HepG2 (cell line): Measurements from ENCODE around the gene PRKCZ. TPM values are rescaled to one million over a fixed set of nuclear protein-coding genes. Genes with fewer than 3 reads are reported as not detected.

ENCODE experiments used
- AHDC1 ChIP-seq: sonication (generic); formaldehyde crosslinking; IDR thresholded peaks from 2 replicates; pipeline ENCODE4 v1.5.1; 2020; ENCODE audit warnings: mild to moderate bottlenecking, missing genetic modification reagents, borderline replicate concordance
- AKAP8 ChIP-seq: sonication (generic); formaldehyde crosslinking; IDR thresholded peaks from 2 replicates; pipeline ENCODE4 v1.5.1; 2020; ENCODE audit warnings: mild to moderate bottlenecking, missing genetic modification reagents
- DPF2 ChIP-seq: sonication (generic); formaldehyde crosslinking; IDR thresholded peaks from 2 replicates; pipeline ENCODE4 v1.4.0; 2020; ENCODE audit warnings: mild to moderate bottlenecking, low read depth, missing genetic modification reagents, borderline replicate concordance
- EHMT2 ChIP-seq: fragments of 200-600 bp; sonication (generic); IDR thresholded peaks from 2 replicates; pipeline ENCODE4 v1.7.0; 2017; ENCODE audit warnings: antibody characterized with exemption, low read depth, low read length, borderline replicate concordance
- GRHL1 ChIP-seq: sonication (generic); formaldehyde crosslinking; conservative IDR thresholded peaks from 2 replicates; pipeline ENCODE4 v1.8.0; 2022; ENCODE audit warnings: missing genetic modification reagents
- HOXD1 ChIP-seq: sonication (generic); formaldehyde crosslinking; IDR thresholded peaks from 2 replicates; pipeline ENCODE4 v1.5.0; 2020; ENCODE audit warnings: missing genetic modification reagents
- IKZF1 ChIP-seq: fragments of 450-650 bp; IDR thresholded peaks from 2 replicates; pipeline ENCODE4 v1.7.1; 2016
- NFYB ChIP-seq: sonication (generic); formaldehyde crosslinking; IDR thresholded peaks from 2 replicates; pipeline ENCODE4 v1.4.0; 2020; ENCODE audit warnings: missing genetic modification reagents
- PRDM10 ChIP-seq: sonication (generic); formaldehyde crosslinking; IDR thresholded peaks from 2 replicates; pipeline ENCODE4 v1.4.0; 2020; ENCODE audit warnings: low read depth, missing genetic modification reagents
- PTBP1 ChIP-seq: fragments of 200-400 bp; formaldehyde crosslinking; IDR thresholded peaks from 2 replicates; pipeline ENCODE4 v1.6.1; 2018; ENCODE audit warnings: low read length, low read depth; ENCODE audit not compliant: poor library complexity, severe bottlenecking
- SKI ChIP-seq: fragments of 450-650 bp; IDR thresholded peaks from one replicate; pipeline ENCODE4 v1.6.1; 2018; ENCODE audit warnings: mild to moderate bottlenecking; ENCODE audit not compliant: partially characterized antibody
- TAF1 ChIP-seq: sonication (generic); formaldehyde crosslinking; IDR thresholded peaks from 2 replicates; pipeline ENCODE4 v1.4.0; 2020; ENCODE audit warnings: missing genetic modification reagents
- TOPORS ChIP-seq: sonication (generic); formaldehyde crosslinking; IDR thresholded peaks from 2 replicates; pipeline ENCODE4 v1.8.0; 2023; ENCODE audit warnings: mild to moderate bottlenecking, missing genetic modification reagents
- YEATS4 ChIP-seq: sonication (generic); formaldehyde crosslinking; IDR thresholded peaks from 2 replicates; pipeline ENCODE4 v1.4.0; 2020; ENCODE audit warnings: missing genetic modification reagents, borderline replicate concordance
- ZNF777 ChIP-seq: sonication (generic); formaldehyde crosslinking; IDR thresholded peaks from 2 replicates; pipeline ENCODE4 v1.4.0; 2020; ENCODE audit warnings: missing genetic modification reagents
- ZNF878 ChIP-seq: sonication (generic); formaldehyde crosslinking; IDR thresholded peaks from 2 replicates; pipeline ENCODE4 v1.8.1; 2023; ENCODE audit warnings: mild to moderate bottlenecking, missing genetic modification reagents, moderate library complexity
- ZSCAN31 ChIP-seq: sonication (generic); formaldehyde crosslinking; IDR thresholded peaks from 2 replicates; pipeline ENCODE4 v1.5.0; 2020; ENCODE audit warnings: low read depth, mild to moderate bottlenecking, missing genetic modification reagents
- ZSCAN9 ChIP-seq: IDR thresholded peaks from 2 replicates; pipeline ENCODE4 v1.6.1; 2016; ENCODE audit warnings: borderline replicate concordance
- polyA plus RNA-seq, 8 experiments: library from polyadenylated mRNA; depleted of rRNA in 3 of 8; stranded (reverse) in 7 of 8; unstranded in 1 of 8; fragments of >200 nt; fragmentation: Illumina TruSeq in 4 of 8; extraction: Trizol in 4 of 8; gene quantifications; 2 replicates each; pipeline versions ENCODE4 v1.2.1 to v1.2.3, GENCODE V29; 2011 to 2016; ENCODE audit warnings: low read depth in 4 of 8, missing spikeins in 1 of 8, mixed read lengths in 1 of 8; ENCODE audit not compliant: insufficient read depth in 1 of 8
- total RNA-seq, 5 experiments: library from RNA; depleted of rRNA; stranded (reverse); fragments of >200 nt; fragmentation: Illumina TruSeq; extraction: Trizol; gene quantifications; 2 replicates each; pipeline ENCODE4 v1.2.3, GENCODE V29; 2016; ENCODE audit warnings: low read depth in 1 of 5

The PRKCZ gene
- total and polyA plus RNA-seq, 2 of the 13 experiments (the other 11 are each of a cell fraction or from before 2014, with no cell fraction given): 34.7 to 85.2 TPM

GRCh38 chr1:2189459-2190425 lies 139.5 kb downstream of the PRKCZ start (continued):
- peak; percentile 28; the same call in 1 of the 2 replicates for TF ChIP-seq AHDC1 (CRISPR knock-in tag)
- 0 out of 2 replicates have a peak, but pooled peaks have one; percentile 22 for TF ChIP-seq ZSCAN9 (CRISPR knock-in tag)
- TF ChIP-seq ZSCAN31 (CRISPR knock-in tag): 0 out of 2 replicates have a peak, but pooled peaks have one; percentile 61
- TF ChIP-seq ZNF878: 0 out of 2 replicates have a peak, but pooled peaks have one; percentile 17
- peak; percentile 76 for TF ChIP-seq TAF1
- TF ChIP-seq IKZF1: no peak
- no peak for TF ChIP-seq PTBP1
- TF ChIP-seq HOXD1: no peak
- peak; percentile 67; the same call in 1 of the 2 replicates for TF ChIP-seq YEATS4 (CRISPR knock-in tag)
- peak; percentile 72 for TF ChIP-seq NFYB (CRISPR knock-in tag)
- TF ChIP-seq EHMT2: no peak
- TF ChIP-seq AKAP8 (CRISPR knock-in tag): peak; percentile 99
- TF ChIP-seq SKI: peak; percentile 37
- TF ChIP-seq PRDM10 (CRISPR knock-in tag): peak; percentile 66
- TF ChIP-seq GRHL1 (CRISPR knock-in tag): no peak
- TF ChIP-seq ZNF777 (CRISPR knock-in tag): peak; percentile 46
- TF ChIP-seq TOPORS (CRISPR knock-in tag): peak; percentile 26; the same call in 1 of the 2 replicates
- no peak; the same call in 1 of the 2 replicates for TF ChIP-seq DPF2 (CRISPR knock-in tag)
